HepG2 (cell line): ENCODE results near the gene LAMA5. TPM values are rescaled to one million over a fixed set of nuclear protein-coding genes. Genes with fewer than 3 reads are reported as not detected.

Source experiments
- CAMTA2 ChIP-seq: sonication (generic); formaldehyde crosslinking; IDR thresholded peaks from 2 replicates; pipeline ENCODE4 v1.4.0; 2020; ENCODE audit warnings: mild to moderate bottlenecking, missing genetic modification reagents, borderline replicate concordance
- FOXA3 ChIP-seq: IDR thresholded peaks from 2 replicates; pipeline ENCODE4 v1.6.1; 2016; ENCODE audit warnings: missing genetic modification reagents, missing compliant biosample characterization
- KDM1A ChIP-seq: IDR thresholded peaks from 2 replicates; pipeline ENCODE4 v1.6.1; 2016; ENCODE audit warnings: missing compliant biosample characterization
- KDM3A ChIP-seq: IDR thresholded peaks from 2 replicates; pipeline ENCODE4 v1.6.1; 2018; ENCODE audit warnings: low read depth, missing compliant biosample characterization
- KDM6A ChIP-seq: IDR thresholded peaks from 2 replicates; pipeline ENCODE4 v1.6.1; 2016; ENCODE audit warnings: low read depth
- MTF1 ChIP-seq: sonication (generic); formaldehyde crosslinking; IDR thresholded peaks from 2 replicates; pipeline ENCODE4 v1.5.0; 2020; ENCODE audit warnings: missing genetic modification reagents
- NONO ChIP-seq, 2 experiments: fragments of 450-650 bp in 1 of 2; sonication (generic) in 1 of 2; formaldehyde crosslinking in 1 of 2; IDR thresholded peaks in 1 of 2; conservative IDR thresholded peaks in 1 of 2; 2 replicates each; pipeline versions ENCODE4 v1.6.1 to v1.8.0; 2017 to 2022; ENCODE audit warnings: mild to moderate bottlenecking in 1 of 2, missing genetic modification reagents in 1 of 2, moderate library complexity in 1 of 2
- PTBP1 ChIP-seq: fragments of 200-400 bp; formaldehyde crosslinking; IDR thresholded peaks from 2 replicates; pipeline ENCODE4 v1.6.1; 2018; ENCODE audit warnings: low read length, low read depth; ENCODE audit not compliant: poor library complexity, severe bottlenecking
- RXRB ChIP-seq: IDR thresholded peaks from 2 replicates; pipeline ENCODE4 v1.6.1; 2016; ENCODE audit warnings: borderline replicate concordance, missing genetic modification reagents, missing compliant biosample characterization
- SIN3A ChIP-seq: IDR thresholded peaks from 2 replicates; pipeline ENCODE4 v1.6.1; 2011; ENCODE audit warnings: low read depth, mild to moderate bottlenecking, control low read depth, low read length, borderline replicate concordance
- SPEN ChIP-seq: sonication (generic); formaldehyde crosslinking; IDR thresholded peaks from 2 replicates; pipeline ENCODE4 v1.5.1; 2020; ENCODE audit warnings: low read depth, mild to moderate bottlenecking, missing genetic modification reagents
- TCF12 ChIP-seq, 2 experiments: fragments of 450-650 bp in 1 of 2; sonication (generic) in 1 of 2; formaldehyde crosslinking in 1 of 2; IDR thresholded peaks; 2 replicates each; pipeline versions ENCODE4 v1.6.1 to v1.8.0; 2017 to 2022; ENCODE audit warnings: antibody characterized with exemption in 1 of 2, mild to moderate bottlenecking in 1 of 2, missing genetic modification reagents in 1 of 2, moderate library complexity in 1 of 2
- ZNF503 ChIP-seq: sonication (generic); formaldehyde crosslinking; IDR thresholded peaks from 2 replicates; pipeline ENCODE4 v1.4.0; 2020; ENCODE audit warnings: missing genetic modification reagents
- ZNF782 ChIP-seq: sonication (generic); formaldehyde crosslinking; IDR thresholded peaks from 2 replicates; pipeline ENCODE4 v1.4.0; 2020; ENCODE audit warnings: missing genetic modification reagents, mild to moderate bottlenecking, borderline replicate concordance
- polyA plus RNA-seq, 8 experiments: library from polyadenylated mRNA; depleted of rRNA in 3 of 8; stranded (reverse) in 7 of 8; unstranded in 1 of 8; fragments of >200 nt; fragmentation: Illumina TruSeq in 4 of 8; extraction: Trizol in 4 of 8; gene quantifications; 2 replicates each; pipeline versions ENCODE4 v1.2.1 to v1.2.3, GENCODE V29; 2011 to 2016; ENCODE audit warnings: low read depth in 4 of 8, missing spikeins in 1 of 8, mixed read lengths in 1 of 8; ENCODE audit not compliant: insufficient read depth in 1 of 8
- total RNA-seq, 5 experiments: library from RNA; depleted of rRNA; stranded (reverse); fragments of >200 nt; fragmentation: Illumina TruSeq; extraction: Trizol; gene quantifications; 2 replicates each; pipeline ENCODE4 v1.2.3, GENCODE V29; 2016; ENCODE audit warnings: low read depth in 1 of 5
- TF ChIP-seq, protein P1 (sequence below): sonication (generic); formaldehyde crosslinking; IDR thresholded peaks from 2 replicates; pipeline ENCODE4 v1.8.0; 2022; ENCODE audit warnings: low read depth, missing genetic modification reagents
- TF ChIP-seq, protein P2 (sequence below): sonication (generic); formaldehyde crosslinking; IDR thresholded peaks from 2 replicates; pipeline ENCODE4 v1.4.0; 2020; ENCODE audit warnings: missing genetic modification reagents
- TF ChIP-seq, protein P3 (sequence below): sonication (generic); formaldehyde crosslinking; IDR thresholded peaks from 2 replicates; pipeline ENCODE4 v1.9.0; 2021; ENCODE audit warnings: missing genetic modification reagents, borderline replicate concordance

The LAMA5 gene
- total and polyA plus RNA-seq, 2 of the 13 experiments (the other 11 are each of a cell fraction or from before 2014, with no cell fraction given) = 21.0 to 44.7 TPM

DNA sequence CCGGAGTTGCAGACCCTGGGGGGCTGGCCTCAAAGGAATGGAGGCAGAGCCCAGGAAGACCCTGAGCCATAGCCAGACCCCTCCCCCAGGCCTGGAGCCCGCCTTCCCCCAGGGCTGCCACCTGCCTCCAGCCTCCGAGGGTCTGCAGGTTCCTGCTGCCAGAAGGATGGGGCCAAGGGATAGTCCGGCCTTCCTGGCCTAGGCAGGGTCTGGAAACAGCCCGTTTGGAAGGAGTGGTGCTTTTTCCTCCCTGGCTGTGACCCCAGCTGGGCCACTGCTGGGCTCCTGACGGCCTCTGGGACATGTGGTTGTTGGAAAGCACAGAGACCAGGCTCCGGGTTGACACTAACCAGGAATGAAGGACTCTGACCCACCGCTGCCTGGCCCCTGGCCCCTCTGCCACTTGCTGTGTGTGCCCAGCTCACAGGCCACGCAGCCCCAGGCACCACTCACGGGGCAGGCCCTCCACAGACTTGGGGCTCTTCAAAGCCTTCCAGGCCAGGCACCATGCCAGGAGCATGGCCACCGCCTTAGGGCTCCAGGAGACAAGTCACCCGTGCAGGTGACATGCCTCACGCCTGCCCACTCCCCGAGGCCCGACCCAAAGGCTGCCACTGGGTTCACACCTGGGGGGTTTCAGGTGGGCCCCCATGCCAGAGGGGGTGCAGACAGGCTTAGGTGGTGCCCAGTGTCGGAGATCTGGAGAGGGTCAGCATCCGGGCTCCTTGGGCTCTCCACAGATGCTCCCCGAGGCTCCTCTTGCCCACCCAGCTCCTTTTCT, 3.9 kb upstream of the LAMA5 start (continued):
- TF ChIP-seq, protein P1, sequence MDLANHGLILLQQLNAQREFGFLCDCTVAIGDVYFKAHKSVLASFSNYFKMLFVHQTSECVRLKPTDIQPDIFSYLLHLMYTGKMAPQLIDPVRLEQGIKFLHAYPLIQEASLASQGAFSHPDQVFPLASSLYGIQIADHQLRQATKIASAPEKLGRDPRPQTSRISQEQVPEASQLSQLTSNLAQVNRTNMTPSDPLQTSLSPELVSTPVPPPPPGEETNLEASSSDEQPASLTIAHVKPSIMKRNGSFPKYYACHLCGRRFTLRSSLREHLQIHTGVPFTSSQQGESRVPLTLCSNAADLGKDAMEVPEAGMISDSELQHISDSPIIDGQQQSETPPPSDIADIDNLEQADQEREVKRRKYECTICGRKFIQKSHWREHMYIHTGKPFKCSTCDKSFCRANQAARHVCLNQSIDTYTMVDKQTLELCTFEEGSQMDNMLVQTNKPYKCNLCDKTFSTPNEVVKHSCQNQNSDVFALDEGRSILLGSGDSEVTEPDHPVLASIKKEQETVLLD (CRISPR knock-in tag) = no peak
- TF ChIP-seq KDM3A (CRISPR knock-in tag) = peak; percentile 62; the same call in 1 of the 2 replicates
- no peak for TF ChIP-seq TCF12 (IDR thresholded peaks at IDR 0.05)
- TF ChIP-seq TCF12 (CRISPR knock-in tag; IDR thresholded peaks at IDR 0.05) = 0 out of 2 replicates have a peak, but pooled peaks have one; percentile 25
- no peak for TF ChIP-seq NONO (IDR thresholded peaks at IDR 0.05)
- peak; percentile 61; the same call in 1 of the 2 replicates for TF ChIP-seq NONO (CRISPR knock-in tag; conservative IDR thresholded peaks at IDR 0.05)
- TF ChIP-seq, protein P2, sequence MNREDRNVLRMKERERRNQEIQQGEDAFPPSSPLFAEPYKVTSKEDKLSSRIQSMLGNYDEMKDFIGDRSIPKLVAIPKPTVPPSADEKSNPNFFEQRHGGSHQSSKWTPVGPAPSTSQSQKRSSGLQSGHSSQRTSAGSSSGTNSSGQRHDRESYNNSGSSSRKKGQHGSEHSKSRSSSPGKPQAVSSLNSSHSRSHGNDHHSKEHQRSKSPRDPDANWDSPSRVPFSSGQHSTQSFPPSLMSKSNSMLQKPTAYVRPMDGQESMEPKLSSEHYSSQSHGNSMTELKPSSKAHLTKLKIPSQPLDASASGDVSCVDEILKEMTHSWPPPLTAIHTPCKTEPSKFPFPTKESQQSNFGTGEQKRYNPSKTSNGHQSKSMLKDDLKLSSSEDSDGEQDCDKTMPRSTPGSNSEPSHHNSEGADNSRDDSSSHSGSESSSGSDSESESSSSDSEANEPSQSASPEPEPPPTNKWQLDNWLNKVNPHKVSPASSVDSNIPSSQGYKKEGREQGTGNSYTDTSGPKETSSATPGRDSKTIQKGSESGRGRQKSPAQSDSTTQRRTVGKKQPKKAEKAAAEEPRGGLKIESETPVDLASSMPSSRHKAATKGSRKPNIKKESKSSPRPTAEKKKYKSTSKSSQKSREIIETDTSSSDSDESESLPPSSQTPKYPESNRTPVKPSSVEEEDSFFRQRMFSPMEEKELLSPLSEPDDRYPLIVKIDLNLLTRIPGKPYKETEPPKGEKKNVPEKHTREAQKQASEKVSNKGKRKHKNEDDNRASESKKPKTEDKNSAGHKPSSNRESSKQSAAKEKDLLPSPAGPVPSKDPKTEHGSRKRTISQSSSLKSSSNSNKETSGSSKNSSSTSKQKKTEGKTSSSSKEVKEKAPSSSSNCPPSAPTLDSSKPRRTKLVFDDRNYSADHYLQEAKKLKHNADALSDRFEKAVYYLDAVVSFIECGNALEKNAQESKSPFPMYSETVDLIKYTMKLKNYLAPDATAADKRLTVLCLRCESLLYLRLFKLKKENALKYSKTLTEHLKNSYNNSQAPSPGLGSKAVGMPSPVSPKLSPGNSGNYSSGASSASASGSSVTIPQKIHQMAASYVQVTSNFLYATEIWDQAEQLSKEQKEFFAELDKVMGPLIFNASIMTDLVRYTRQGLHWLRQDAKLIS (CRISPR knock-in tag) = 0 out of 2 replicates have a peak, but pooled peaks have one; percentile 68
- peak; percentile 52; the same call in 1 of the 2 replicates for TF ChIP-seq SIN3A
- TF ChIP-seq CAMTA2 (CRISPR knock-in tag) = no peak; the same call in 1 of the 2 replicates
- peak; percentile 78 for TF ChIP-seq KDM6A (CRISPR knock-in tag)
- peak; percentile 83; the same call in 1 of the 2 replicates for TF ChIP-seq SPEN (CRISPR knock-in tag)
- TF ChIP-seq, protein P3, sequence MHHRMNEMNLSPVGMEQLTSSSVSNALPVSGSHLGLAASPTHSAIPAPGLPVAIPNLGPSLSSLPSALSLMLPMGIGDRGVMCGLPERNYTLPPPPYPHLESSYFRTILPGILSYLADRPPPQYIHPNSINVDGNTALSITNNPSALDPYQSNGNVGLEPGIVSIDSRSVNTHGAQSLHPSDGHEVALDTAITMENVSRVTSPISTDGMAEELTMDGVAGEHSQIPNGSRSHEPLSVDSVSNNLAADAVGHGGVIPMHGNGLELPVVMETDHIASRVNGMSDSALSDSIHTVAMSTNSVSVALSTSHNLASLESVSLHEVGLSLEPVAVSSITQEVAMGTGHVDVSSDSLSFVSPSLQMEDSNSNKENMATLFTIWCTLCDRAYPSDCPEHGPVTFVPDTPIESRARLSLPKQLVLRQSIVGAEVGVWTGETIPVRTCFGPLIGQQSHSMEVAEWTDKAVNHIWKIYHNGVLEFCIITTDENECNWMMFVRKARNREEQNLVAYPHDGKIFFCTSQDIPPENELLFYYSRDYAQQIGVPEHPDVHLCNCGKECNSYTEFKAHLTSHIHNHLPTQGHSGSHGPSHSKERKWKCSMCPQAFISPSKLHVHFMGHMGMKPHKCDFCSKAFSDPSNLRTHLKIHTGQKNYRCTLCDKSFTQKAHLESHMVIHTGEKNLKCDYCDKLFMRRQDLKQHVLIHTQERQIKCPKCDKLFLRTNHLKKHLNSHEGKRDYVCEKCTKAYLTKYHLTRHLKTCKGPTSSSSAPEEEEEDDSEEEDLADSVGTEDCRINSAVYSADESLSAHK (CRISPR knock-in tag) = peak; percentile 38; the same call in 1 of the 2 replicates
- no peak for TF ChIP-seq PTBP1
- TF ChIP-seq RXRB (CRISPR knock-in tag) = peak; percentile 77
- TF ChIP-seq KDM1A (CRISPR knock-in tag) = 0 out of 2 replicates have a peak, but pooled peaks have one; percentile 53
- TF ChIP-seq MTF1 (CRISPR knock-in tag) = no peak
- TF ChIP-seq ZNF503 = no peak
- TF ChIP-seq ZNF782 = peak; percentile 45; the same call in 1 of the 2 replicates
- 0 out of 2 replicates have a peak, but pooled peaks have one; percentile 34 for TF ChIP-seq FOXA3 (CRISPR knock-in tag)
